C4-2B (cell line): Measurements from ENCODE around the gene OSBPL2.

Experiments used
- H3K27ac ChIP-seq: fragments of 450-650 bp; 2 replicates; pipeline ENCODE4 v1.5.1; 2017
- ZFX ChIP-seq: fragments of 450-650 bp; IDR thresholded peaks from 2 replicates; pipeline ENCODE4 v1.6.1; 2017
- TF ChIP-seq, protein P1 (sequence below): fragments of 450-650 bp; conservative IDR thresholded peaks from 2 replicates; pipeline ENCODE4 v1.5.1; 2017; ENCODE audit warnings: mild to moderate bottlenecking

OSBPL2 gene

DNA sequence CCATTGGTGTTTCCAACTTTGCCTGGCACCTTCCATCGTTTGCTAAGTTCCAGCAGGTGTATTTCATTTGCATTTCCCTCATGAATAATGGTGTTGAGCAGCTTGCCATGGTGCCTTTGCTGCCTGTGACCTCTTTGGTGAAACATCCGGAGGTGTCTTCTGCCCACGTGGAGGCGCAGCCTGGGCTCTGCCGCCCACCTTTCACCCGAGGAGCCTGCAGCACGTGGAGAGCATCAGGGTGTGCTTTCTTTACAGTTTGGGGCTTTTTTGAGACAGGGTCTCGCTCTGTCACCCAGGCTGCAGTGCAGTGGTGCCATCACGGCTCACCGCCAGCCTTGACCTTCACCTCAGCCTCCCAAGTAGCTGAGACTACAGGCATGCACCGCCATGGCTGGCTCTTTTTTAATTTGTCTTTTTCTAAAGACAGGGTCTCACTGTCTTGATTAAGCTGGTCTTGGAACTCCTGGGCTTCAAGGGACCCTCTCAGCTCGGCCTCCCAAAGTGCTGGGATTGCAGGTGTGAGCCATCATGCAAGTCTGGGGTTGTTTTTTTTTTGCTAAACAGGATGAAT, 61.4 kb downstream of the OSBPL2 start:
- H3K27ac ChIP-seq: no peak overlapping the region
- TF ChIP-seq ZFX: no peak
- TF ChIP-seq, protein P1, sequence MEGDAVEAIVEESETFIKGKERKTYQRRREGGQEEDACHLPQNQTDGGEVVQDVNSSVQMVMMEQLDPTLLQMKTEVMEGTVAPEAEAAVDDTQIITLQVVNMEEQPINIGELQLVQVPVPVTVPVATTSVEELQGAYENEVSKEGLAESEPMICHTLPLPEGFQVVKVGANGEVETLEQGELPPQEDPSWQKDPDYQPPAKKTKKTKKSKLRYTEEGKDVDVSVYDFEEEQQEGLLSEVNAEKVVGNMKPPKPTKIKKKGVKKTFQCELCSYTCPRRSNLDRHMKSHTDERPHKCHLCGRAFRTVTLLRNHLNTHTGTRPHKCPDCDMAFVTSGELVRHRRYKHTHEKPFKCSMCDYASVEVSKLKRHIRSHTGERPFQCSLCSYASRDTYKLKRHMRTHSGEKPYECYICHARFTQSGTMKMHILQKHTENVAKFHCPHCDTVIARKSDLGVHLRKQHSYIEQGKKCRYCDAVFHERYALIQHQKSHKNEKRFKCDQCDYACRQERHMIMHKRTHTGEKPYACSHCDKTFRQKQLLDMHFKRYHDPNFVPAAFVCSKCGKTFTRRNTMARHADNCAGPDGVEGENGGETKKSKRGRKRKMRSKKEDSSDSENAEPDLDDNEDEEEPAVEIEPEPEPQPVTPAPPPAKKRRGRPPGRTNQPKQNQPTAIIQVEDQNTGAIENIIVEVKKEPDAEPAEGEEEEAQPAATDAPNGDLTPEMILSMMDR: no peak

DNA sequence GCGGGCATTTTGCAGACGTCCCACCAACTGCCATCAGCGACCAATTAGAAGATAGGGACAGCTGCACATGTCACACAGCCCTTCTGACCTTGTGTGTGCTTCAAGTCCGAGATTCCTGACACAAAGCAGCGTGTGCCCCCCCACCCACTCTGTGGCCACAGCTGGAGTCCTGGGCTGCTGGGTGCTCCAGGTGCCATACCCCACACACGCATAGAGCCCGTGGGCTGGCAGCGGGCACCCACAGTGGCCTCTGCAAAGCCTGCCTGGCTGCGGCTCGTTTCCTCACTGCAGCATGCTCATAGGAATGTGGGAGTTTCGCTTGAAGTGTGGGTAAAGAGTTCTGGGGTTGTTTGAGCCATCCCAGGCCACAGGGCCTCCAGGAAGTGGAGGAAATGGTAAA, 62.0 kb downstream of the OSBPL2 start:
- H3K27ac ChIP-seq: no peak overlapping the region
- TF ChIP-seq, protein P1: no peak
- no peak for TF ChIP-seq ZFX

- no peak overlapping the region for H3K27ac ChIP-seq
- TF ChIP-seq, protein P1: no peak
- TF ChIP-seq ZFX: no peak
Measured at GRCh38 chr20:62301111-62301668, 62.9 kb downstream of the OSBPL2 start.

DNA sequence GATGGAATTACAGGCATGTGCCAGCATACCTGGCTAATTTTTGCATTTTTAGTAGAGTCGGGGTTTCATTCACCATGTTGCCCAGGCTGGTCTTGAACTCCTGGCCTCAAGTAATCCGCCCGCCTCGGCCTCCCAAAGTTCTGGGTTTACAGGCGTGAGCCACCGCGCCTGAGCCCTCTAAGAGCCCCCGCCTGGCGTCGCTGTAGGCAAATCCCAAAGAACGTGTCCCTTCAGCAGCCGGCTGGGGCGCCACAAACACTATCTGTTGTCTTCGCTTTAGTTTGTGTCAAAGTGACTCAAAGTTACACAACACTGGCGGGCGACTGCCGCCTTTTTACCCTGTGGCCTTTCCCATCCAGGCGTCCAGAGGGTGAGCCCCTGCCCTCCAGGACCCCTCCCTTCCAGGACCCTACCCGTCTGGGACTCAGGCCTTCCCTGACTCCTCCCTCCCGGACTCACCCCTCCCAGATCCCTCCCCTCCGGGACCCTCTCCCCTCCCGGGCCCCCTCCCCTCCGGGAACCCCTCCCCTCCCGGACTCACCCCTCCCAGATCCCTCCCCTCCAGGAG, 63.5 kb downstream of the OSBPL2 start:
- peak overlapping the region; percentile 95 for H3K27ac ChIP-seq
- TF ChIP-seq, protein P1: peak; percentile 74
- no peak for TF ChIP-seq ZFX

DNA sequence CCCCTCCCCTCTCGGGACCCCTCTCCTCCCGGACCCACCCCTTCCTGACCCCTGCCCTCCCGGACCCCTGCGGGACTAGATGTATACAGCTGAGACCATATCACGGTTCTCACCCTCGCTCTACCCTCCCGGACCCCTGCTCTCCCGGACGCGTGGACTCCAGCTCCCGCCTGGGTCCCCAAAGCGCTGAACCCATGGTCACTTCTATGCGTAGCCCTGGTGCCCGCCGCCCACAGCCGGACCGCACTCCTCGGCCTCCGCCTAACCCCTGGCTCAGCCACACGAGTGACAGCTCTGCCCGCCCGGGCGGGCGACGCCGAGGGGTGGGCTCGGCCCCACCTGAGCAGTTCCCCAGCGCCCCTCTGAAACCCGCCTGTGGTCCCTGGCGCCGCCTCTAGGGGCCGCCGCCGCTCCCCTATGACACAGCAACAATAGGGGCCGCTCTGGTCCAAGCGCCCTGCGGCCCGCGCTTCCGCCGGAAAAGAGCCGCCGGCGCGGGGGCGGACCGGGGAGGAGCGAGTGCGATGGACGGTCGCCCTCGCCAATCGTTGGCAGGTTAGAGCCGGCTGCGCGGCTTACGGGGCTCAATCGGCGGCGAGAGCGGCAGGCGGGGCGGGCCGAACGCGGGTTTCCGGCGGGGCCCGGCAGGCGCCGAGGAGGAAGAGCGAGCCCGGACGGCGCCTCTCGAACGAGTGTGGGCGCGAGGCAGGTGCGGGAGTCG, 64.2 kb downstream of the OSBPL2 start, which contains the start of gene ADRM1:
TSS of gene ADRM1 (plus strand) at position 657 of the 721 bp plus-strand sequence. CDS start 572 bp downstream, outside the sequence.
- peak within 1 kb of the TSS; percentile 95 for H3K27ac ChIP-seq
- TF ChIP-seq, protein P1: peak; percentile 93
- TF ChIP-seq ZFX: no peak

DNA sequence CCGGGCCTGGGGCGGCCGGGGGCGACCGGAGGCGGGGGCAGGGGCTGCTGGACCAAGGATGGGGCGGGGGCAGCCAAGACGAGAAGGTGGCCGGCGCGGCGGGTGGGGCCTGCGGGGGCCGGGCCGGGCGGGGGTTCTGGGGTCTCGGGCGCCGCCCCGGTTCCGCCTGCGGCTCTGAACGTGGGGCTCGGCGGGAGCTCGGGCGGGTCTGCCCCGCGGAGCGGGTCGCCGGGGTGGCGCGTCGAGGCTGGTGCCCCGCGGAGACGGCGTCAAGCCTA, 64.7 kb downstream of the OSBPL2 start:
- TF ChIP-seq ZFX: peak; percentile 68; the same call in 1 of the 2 replicates
- TF ChIP-seq, protein P1: no peak
- peak overlapping the region; percentile 95 for H3K27ac ChIP-seq
